HG02678 (cell line): Measurements from ENCODE around the gene JAKMIP1.
A peak's percentile ranks its signal among the peaks of the same experiment; 100 is the strongest.
"Not testable (repeated sequence)": the region's sequence is repeated elsewhere in the genome, so short reads cannot be mapped to it uniquely, and the experiment has no call there.

ENCODE experiments used
- ATAC-seq: cut with Tn5 transposase; IDR thresholded peaks from one replicate; pipeline ENCODE4 v1.9.1; 2021; ENCODE audit warnings: mild to moderate bottlenecking, moderate library complexity; ENCODE audit not compliant: unreplicated experiment

JAKMIP1 gene

DNA sequence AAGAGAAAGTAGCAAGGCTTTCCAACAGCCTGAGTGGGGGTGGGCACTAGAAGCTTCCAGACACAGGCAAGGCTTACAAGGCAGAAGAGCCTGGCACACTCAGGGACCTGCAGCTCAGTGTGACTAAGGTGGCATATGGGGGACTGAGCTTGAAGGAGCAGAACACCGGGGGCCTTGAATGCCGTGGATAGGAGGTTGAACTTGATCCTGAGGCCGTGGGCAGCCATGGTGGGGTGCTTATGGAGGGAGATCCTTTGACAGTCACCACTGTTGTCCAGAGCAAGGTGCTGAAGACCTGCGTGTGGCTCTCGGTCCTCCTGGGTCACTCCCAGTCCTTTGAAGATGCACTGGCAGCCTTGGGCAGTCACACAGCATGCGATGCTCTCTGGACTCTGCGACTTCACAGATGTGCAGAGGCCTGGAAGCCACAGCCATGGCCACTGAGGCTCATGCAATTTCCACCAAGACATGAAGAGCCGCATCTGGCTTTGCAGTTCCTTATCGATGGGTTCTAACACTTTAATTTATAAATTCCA is 200.5 kb downstream of the JAKMIP1 start:
- ATAC-seq = no peak

DNA sequence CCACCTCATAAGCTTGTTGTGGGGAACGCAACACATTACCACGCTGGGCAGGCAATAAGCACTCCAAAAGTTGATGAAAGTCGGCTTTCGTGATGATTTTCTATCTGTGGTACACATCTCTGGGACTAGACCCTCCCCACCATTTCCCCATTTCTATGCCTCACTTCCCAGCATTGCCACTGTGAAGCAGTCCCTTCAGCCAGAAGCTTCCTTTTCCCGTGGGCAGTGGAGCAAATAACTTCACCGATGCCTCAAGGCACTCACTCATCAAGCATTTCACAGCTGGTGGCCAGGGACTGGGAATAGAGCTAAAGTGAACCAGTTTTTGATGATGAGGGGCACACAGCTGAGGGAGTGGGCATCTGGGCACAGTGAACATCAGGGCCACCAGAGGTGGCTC is 201.0 kb downstream of the JAKMIP1 start:
- no peak for ATAC-seq

DNA sequence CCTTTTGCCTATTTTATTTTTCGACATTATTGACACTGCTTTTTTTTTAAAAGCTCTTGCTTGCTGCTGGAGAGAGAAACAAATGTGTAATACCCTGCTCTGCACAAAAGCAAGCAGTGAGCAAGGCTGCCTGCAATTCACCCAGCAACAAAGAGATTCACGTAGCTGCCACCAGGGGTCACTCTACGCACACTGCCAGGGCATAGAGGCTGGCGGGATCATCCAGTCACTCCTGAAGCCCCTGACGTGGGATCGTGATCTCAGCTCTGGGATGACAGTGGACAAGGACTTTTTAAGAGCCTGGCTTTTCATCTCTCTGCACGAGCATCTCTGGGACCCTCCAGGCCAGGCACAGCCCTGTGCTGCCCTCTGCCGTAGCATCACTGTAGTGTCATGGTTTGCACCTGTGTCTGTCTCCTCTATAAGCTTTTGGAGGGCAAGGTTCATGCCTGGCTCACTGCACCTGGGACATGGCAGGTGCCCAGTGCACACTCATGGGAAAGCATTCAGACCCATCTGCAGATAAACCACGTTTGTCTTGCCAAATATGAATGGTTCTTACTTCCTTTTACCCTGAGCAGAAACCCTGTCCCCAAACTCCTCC is 201.9 kb downstream of the JAKMIP1 start:
- ATAC-seq = peak; percentile 78

DNA sequence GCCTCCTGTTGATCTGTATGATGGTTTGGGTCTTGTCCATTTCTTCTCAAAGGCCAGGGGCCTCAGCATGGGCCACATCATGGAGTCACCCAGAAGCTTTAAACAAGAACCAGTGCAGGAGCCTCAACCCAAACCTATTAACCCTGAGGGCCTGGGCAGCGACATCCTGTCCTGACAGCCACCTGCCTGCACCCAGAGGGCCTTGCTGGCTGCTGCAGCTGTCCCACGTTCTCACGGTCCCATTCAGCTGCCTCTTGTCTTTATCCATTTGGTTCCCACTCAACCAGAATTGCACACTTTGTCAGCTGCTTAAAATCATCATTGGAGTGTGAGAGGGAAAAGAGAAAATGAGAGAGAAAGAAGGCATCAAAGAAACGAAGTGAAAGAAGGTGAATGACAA is 203.7 kb downstream of the JAKMIP1 start:
- no peak for ATAC-seq

DNA sequence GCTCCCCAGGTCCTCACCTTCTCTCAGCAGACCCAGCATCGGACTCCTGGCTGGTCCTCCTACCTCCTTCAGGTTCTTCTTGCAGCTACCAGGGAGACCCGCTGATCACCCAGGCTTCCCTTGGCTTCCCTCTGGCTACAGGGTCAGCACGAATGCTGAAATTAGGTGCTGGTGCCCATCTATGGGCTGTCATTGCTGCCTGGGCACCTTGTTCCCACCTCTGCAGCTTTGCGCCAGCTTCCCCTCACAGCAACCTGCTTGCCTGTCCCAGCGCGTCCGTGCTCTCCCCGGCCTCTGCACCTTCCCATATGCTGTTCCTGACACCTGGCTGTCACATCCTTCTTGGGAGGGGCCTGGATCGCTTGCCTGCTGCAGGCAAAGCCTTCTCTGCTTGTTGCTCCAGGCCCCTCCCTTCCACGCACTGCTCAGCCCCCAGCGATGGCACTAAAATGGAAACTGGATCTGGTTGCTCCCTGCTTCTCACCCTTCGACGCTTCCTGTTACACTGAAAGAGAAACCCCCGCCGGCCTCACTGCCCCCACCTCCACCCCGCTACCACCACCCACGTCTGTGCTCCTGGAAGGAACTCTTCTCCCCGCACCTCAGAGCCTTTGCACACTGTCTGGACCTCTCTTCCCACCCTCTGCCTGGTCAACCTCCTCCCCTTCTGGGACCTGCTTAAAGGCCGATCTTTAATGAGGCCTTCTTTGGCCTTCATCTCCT is 204.3 kb downstream of the JAKMIP1 start:
- ATAC-seq = no peak

DNA sequence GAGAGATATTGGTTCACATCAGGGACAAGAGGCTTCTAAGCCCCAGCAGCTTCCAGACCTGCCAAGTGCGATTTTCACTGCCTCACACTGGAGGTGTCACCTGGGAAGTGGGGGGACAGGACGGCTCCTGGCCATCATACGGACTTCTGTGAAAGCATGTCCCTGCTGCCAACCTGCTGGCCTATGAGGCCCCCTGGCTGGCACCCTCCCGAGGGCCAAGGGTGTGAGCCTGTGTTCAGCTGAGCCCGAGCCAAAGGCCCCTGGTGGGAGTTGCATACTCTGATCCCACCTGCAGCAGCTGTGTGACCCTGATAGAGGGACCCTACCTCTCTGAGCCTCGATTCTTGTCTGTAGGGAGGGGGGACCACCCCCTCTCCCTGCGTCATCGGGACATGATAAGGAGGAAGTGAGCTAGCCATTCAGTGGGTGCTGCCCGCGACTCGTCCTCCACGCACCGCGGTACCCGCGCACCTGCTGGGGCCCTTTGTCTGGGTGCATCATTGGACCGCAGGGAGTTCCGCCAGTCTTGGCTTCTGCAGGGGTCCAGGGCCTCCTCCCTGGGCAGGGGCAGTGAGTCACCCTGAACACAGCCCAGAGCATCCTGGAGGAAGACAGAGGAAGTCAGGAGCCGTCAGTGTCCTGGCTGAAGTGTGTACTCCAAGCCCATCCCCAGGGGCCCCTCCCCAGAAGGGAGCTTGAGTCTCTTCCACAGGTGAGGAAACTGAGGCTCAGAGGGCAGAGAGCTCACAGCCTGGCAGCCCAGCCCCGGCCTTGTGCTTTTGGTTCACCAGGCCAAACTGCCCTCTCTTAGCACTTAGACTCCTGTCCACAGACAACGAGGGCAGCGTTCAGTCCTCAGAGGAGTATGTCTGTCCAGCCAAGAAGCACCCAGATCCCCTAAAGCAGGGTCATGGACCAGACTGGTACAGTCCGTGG is 206.2 kb downstream of the JAKMIP1 start:
- ATAC-seq = no peak

DNA sequence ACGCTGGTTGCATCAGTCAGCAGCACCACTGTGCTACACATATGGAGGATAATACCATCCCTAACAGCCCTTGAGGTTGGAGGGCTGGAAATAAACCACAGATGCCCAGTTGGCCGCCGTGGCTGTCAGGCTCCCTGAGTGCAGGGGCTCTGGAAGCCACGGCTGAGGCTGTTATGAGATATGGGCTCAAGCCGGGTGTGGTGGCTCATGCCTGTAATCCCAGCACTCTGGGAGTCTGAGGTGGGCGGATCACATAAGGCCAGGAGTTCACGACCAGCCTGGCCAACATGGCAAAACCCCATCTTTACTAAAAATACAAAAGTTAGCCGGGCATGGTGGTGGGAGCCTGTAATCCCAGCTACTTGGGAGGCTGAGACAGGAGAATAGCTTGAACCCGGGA is 207.0 kb downstream of the JAKMIP1 start:
- ATAC-seq = not testable (repeated sequence)

DNA sequence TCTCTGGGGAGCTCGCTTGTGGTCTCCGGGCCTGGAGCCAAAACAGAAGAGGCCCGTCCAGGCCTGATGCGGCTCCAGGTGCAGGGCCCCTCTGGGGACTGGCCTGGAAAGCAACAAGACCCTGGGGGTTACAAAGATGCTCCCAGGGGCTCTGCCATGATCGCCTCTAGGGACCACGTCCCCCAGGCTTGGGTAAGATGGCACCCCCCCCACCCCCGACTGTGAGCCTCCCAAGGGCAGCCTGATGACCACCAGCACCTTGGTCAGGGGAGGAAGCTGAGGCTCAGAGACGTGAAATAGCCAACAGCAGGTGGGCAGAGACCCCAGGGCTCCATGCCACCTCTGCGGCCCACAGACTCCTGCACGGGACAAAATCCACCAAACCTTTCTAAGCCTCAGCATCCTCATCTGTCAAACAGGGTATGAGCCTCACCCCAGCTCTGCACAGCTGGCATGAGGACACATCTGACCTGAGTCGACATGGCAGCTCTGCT is 207.5 kb downstream of the JAKMIP1 start:
- ATAC-seq = no peak

DNA sequence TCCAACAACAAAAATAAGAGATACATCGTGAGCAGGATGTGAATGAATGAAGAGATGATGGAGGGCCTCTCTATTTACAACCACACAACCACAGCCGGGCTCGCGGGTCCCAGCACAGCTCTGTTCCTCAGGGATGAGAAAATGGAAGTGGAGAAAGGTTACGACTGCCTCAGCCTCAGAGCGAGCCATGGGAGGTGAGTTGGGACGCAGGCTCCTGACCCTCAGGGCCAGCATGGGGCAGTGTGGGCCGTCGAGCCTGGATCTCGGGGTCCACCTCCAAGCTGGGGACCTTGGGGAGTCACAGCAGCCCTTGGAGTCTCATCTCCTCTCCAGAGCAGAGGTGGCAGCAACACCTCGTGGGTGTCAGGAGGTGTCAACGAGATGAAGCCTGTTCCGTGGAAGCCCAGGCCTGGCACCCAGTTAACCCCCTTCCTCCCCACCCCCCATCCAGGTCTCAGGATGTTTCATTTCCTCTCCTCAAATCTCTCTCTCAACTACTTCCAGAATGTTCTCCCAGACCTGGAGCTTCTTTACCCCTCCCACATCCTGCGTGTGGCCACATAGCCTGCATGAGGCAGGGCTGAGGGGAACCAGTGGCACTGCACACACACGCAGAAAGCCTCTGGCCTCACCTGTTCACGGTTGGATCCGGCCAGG is 208.1 kb downstream of the JAKMIP1 start:
- no peak for ATAC-seq

DNA sequence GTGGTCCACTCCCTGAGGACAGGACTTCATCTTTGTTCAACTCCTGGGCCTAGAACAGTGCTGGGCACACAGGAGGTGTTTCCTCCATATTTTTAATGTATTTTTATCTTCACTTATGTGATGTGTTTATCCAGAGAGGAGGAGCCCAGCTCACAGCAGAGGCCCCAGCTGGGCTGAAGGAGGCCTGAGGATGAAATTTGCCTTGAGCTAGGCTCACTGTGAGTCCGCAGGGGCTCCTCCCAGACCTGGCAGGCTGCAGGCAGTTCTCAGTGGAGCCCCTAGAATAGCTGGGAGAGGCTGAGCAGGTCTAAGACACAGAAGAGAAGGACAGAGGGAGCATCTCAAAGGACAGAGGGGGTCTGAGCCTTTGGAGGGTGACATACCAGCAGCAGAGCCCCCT is 208.9 kb downstream of the JAKMIP1 start:
- ATAC-seq = no peak

DNA sequence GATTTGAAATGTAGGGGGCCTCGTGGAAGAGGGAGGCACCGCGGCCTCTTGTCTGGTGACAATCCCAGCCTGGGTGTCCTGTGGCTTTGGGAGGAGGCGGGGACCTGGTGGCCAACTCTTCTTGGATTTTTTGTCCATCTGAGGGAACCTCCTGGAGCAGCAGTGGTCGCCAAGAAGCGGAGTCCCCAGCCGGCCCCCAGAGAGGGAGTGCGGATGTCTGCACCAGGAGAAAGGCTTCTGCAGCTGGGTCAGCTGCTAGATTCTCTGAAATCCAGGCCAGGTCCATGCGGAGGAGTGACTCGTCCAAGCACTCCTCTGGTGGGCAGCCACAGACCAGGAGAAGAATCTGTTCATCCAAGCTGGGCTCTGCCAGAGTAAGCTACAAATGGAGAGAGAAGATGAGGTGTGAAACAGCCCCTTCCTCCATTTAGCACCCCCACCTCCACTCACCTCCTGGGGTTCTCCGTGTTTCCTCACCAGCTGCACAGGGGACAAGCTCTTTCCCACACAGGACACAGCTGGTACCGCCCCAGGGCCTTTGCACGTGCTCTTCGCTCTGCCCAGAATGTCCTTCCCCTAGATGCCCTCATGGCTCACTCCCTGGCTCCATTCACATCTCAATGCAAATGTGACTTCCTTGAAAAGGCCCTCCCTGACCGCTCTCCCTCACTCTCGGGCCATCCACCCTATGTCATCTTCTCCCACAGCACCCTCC is 209.7 kb downstream of the JAKMIP1 start:
- ATAC-seq = no peak

DNA sequence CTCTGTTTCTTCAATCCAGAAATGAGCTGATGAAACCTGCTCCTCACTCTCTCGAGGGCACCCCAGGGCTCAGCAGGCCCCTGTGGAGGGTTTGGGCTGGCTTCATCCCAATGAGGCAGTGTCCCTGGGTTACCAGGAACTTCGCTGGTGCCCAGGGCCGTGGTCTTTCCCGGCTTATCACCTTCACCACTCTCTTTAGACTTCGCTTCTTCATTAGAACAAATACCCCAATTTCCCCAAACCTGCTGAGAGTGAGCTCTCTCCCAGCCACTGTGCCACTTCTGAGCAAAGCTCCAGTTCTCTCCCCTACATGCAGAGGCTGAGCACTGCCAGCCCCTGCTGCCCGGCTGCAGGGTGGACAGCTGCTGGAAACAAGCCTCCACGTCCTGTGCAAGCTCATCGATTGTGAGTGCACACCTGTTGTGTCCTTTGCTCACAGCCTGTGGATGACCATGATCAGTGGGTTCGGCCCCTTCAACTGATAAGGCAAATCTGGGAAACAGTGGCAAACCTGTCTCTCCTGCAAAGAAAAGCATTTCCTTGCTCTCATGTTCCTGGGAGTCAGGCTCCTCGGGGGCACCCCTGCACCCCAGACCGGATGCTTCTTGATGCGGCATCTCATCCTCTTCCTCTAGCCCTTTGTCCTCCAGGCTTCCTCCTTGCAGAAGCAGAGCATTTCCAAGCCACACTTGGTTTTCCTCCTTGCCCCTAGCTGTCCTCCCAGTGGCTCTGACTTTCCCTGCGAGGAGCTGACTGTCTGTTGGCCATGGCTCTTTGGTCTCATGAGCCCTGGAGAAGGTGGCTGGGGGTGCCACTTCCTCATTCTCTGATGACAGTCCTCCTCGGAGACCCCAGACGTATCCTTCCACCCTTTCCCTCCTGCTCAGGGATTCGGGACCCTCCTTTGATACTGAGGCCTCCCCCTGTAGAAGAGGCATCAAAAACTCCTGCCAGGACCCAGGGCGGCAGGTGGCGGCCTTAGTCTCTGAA is 210.8 kb downstream of the JAKMIP1 start:
- ATAC-seq = no peak

DNA sequence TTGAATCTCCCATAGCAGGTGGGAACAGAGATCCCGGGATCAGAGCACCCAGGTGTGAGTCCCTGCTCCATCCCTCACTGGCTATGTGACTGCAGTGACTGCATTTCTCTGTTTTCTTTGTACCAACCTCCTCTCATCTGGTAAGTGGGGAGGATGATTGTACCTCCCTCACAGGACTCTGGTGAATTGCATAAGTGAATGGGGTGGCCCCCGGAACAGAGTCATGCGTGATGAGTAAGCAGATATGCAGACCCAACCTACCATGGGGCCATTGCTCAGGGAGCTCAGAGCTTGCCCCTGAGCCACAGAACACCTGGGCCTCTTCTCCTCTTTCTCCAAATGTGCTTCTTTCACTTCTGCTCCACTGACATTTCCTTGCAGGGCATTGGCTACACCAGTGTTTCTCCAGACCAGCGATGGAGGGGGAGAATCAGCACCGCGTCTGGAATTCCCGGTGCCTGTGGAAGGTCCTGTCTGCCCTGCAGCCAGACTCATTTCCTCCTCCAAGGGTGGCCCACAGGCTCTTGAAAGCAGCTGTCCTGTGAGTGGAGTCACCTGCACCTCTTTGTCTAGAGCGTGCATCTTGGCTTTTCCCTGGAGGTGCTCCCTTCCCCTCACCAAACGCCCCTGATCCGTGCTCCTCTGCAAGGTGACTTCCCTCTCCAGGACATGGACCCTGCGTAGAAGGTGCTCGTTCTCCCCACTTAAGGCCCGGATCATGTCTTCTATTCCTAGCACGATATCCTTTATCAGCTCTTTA is 212.1 kb downstream of the JAKMIP1 start:
- no peak for ATAC-seq

DNA sequence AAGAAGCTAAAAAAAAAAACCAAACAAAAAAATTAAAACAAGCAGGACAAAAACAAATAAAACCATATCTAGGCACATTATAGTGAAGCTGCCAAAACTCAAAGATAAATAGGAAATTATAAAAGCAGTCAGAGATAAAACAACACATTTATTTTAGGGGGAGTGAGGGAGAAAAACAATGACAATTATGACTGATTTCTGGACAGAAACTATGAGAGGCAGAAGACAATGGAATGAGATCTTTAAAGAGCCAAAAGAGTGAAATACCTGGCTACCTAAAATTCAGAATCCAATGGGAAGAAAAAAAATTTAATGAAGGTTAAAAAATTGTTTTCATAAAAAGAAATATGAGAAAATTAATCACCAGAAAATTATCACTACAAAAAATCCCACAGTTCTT is 215.5 kb downstream of the JAKMIP1 start:
- no peak for ATAC-seq

DNA sequence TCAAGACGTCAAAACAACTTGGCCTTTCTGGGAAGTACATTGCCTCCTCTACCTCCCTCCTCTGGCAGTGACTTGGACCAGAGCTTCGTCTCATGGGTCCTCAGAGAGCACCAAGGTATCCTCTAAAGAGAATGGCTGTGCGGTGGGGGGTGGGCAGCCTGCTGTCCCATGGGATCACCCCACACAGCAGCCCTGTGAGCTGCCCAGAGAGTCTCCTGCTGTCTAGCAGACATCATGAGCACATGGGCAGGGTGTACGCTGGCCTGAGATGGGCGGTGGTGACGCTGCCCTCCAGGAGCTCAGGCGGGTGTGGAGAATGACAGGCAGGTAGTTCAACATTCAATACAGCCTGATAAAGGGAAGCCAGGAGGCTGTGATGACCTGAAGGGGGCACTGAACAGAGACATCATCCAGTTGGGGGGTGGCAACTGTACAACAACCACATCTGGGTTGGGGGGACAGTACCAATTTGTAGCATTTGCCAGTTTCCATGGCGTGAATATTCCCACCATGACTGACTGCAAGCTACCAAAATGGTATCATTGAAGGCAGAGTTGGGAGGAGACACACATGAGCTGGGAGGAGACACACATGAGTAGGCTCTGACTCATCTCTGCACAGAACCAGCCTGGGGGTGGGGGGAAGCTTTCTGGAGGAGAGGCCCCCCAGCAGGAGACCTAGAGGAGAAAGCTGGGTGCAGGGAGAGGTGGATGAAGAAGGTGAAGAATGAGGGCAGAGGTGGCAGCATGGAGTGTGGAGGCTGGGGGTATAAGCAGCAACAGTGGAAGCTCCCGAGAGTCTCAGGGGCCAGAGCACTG is 218.0 kb downstream of the JAKMIP1 start:
- ATAC-seq = no peak

DNA sequence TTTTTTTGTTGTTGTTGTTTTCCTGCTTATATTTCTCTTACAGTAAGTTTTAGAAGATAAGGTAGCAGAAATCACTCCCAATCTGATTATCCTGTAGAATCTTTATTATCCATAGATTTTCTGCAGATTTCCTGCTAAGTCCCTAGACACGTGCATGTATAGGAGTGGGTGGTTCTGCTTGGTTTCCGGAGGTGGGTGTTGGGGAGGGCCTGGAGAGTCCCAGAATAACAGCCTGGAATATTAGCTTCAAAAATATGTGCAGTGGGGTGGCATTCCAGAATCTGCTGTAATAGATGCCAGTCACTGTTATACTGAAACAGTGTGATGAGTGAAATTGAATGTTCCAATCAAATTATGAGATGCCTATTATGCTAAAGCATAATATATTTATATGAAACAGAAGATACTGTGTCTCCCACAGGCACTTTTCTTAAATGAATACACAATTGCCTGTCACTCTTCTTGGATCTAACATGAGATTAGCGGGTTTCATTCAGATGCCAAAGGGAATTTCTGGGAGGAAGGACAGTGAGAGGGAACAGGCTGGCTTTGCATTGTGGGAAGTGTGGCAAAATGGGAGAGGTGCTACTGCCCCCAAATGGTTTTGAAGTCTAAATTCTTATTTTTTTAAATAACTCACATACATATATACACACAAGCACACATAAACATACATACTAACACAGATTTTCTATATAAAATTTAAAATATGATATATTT is 219.8 kb downstream of the JAKMIP1 start:
- ATAC-seq = no peak

DNA sequence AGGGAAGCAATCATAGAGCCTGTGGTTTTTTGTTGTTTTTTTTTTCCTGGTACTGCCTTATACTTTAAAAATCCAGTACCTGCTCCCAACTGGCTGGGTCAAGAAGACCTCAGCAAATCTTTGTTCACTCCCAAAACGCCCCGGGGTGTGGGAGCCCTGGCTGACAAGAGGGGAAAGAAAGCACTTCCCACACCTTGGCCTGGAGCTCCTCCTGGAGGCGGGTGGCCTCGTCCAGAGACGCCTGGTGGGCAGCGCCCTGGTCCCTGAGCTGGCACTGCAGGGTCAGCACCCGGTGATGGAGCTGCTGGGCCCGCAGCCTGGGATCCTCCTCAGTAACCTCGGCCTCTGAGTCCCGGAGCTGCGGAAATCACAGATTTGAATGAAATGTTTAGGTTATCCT is 220.4 kb downstream of the JAKMIP1 start:
- no peak for ATAC-seq
